HCT116 (cell line): ENCODE results near the gene OLFML2A. TPM values are rescaled to one million over a fixed set of nuclear protein-coding genes. Genes with fewer than 3 reads are reported as not detected.

Source experiments
- total RNA-seq: library from RNA; stranded (reverse); gene quantifications from one replicate; pipeline ENCODE4 v1.2.1, GENCODE V29; 2021; ENCODE audit not compliant: unreplicated experiment

OLFML2A gene
- total RNA-seq, 1 experiment from 2014 or later = 6.3 TPM

Other genes starting within 250 kb of the OLFML2A start
- gene NR6A1, start 5.8 kb upstream of the OLFML2A start, total RNA-seq = 9.9 TPM
- not detected for gene WDR38, start 76.3 kb downstream of the OLFML2A start, total RNA-seq
- gene RPL35, start 84.8 kb downstream of the OLFML2A start, total RNA-seq = 1,754 TPM
- 50.0 TPM for gene ARPC5L, start 85.0 kb downstream of the OLFML2A start, total RNA-seq
- 13.1 TPM for gene GOLGA1, start 163.9 kb downstream of the OLFML2A start, total RNA-seq